HCT116 (cell line): ENCODE measurements around the gene GPR146. TPM values are rescaled to one million over a fixed set of nuclear protein-coding genes. Genes with fewer than 3 reads are reported as not detected.

Experiments
- ATAC-seq: fragments of 200-7000 bp; cut with Tn5 transposase; 2 replicates; pipeline ENCODE4 v1.9.1; 2020; ENCODE audit warnings: mild to moderate bottlenecking, moderate library complexity
- BruUV-seq: library from RNA; stranded (reverse); fragments of 400-500 nt; replicated peaks from 2 replicates; lab custom pipeline; 2021; lab: Mats Ljungman, UMichigan
- CTCF ChIA-PET: fragments of 300-600 bp; sonication (Branson Sonifier 250); formaldehyde crosslinking; loops from one replicate; lab custom pipeline; 2021; ENCODE audit warnings: antibody characterized with exemption; lab: Charles Lee
- POLR2A ChIA-PET: fragments of 300-600, 350-600 bp; sonication (Branson Sonifier 250); formaldehyde crosslinking; loops from one replicate; lab custom pipeline; 2021; ENCODE audit warnings: antibody characterized with exemption; lab: Charles Lee
- RAD21 ChIA-PET, 2 experiments: fragments of 300-600 bp; sonication (Branson Sonifier 250); formaldehyde crosslinking; loops; one replicate each; lab custom pipeline; 2023; ENCODE audit warnings: low total read pairs in 2 of 2; ENCODE audit not compliant: uncharacterized antibody in 2 of 2, unreplicated experiment in 2 of 2, low non-redundant PET in 1 of 2; lab: Charles Lee
- DNase-seq: peaks from one replicate; pipeline ENCODE4 v3.0.0-alpha.2; 2010; ENCODE audit warnings: low read depth, low spot score
- H2AFZ ChIP-seq: fragments of 200-600 bp; shearing (Covaris generic), sonication (generic); 2 replicates; pipeline ENCODE4 v1.6.1; 2017; ENCODE audit warnings: low read depth, mixed run types, mixed read lengths, antibody characterized with exemption, low read length; ENCODE audit not compliant: poor library complexity, severe bottlenecking
- H3K27ac ChIP-seq: 2 replicates; pipeline ENCODE4 v1.5.1; 2012; ENCODE audit warnings: low read depth, low read length
- H3K27me3 ChIP-seq: fragments of 200-600 bp; sonication (generic); 2 replicates; pipeline ENCODE4 v1.6.1; 2016; ENCODE audit warnings: mixed run types, low read length, mixed read lengths; ENCODE audit not compliant: insufficient read depth
- H3K36me3 ChIP-seq, 2 experiments: fragments of 200-500 bp in 1 of 2; fragments of 200-600 bp in 1 of 2; sonication (Bioruptor generic) in 1 of 2; sonication (generic) in 1 of 2; 2 replicates each; pipeline versions ENCODE4 v1.5.1 to v1.6.1; 2014 to 2016; ENCODE audit warnings: low read length in 2 of 2, inconsistent platforms in 1 of 2, mixed read lengths in 1 of 2, mixed run types in 1 of 2; ENCODE audit not compliant: insufficient read depth in 2 of 2, control insufficient read depth in 1 of 2
- H3K4me1 ChIP-seq, 2 experiments: fragments of 200-600 bp in 1 of 2; sonication (generic) in 1 of 2; 2 replicates each; pipeline versions ENCODE4 v1.5.1 to v1.6.1; 2012 to 2017; ENCODE audit warnings: low read length in 2 of 2, inconsistent platforms in 1 of 2, mild to moderate bottlenecking in 1 of 2, mixed read lengths in 1 of 2, mixed run types in 1 of 2, moderate library complexity in 1 of 2; ENCODE audit not compliant: insufficient read depth in 2 of 2, control insufficient read depth in 1 of 2
- H3K4me2 ChIP-seq: fragments of 200-600 bp; sonication (generic); 2 replicates; pipeline ENCODE4 v1.6.1; 2017; ENCODE audit warnings: mixed run types, low read length, mixed read lengths
- H3K4me3 ChIP-seq, 2 experiments: fragments of 200-600 bp in 1 of 2; sonication (generic) in 1 of 2; replicated peaks in 1 of 2; 2 replicates each; pipeline ENCODE4 v1.5.1; 2011 to 2016; ENCODE audit warnings: low read length in 2 of 2, control low read depth in 1 of 2, low read depth in 1 of 2, mild to moderate bottlenecking in 1 of 2, mixed read lengths in 1 of 2, mixed run types in 1 of 2
- H3K79me2 ChIP-seq: fragments of 200-600 bp; sonication (generic); 2 replicates; pipeline ENCODE4 v1.6.1; 2017; ENCODE audit warnings: mild to moderate bottlenecking, mixed run types, low read length, moderate library complexity, mixed read lengths; ENCODE audit not compliant: insufficient read depth
- H3K9ac ChIP-seq: fragments of 200-600 bp; sonication (generic); 2 replicates; pipeline ENCODE4 v1.6.1; 2016; ENCODE audit warnings: low read length, mixed read lengths
- H3K9me2 ChIP-seq: fragments of 200-600 bp; sonication (generic), shearing (Covaris generic); 2 replicates; pipeline ENCODE4 v1.6.1; 2017; ENCODE audit warnings: mixed run types, mild to moderate bottlenecking, moderate library complexity; ENCODE audit not compliant: insufficient read depth
- H3K9me3 ChIP-seq, 2 experiments: fragments of 200-500 bp in 1 of 2; fragments of 200-600 bp in 1 of 2; sonication (Bioruptor generic) in 1 of 2; sonication (generic) in 1 of 2; 2 replicates each; pipeline ENCODE4 v1.6.1; 2014 to 2017; ENCODE audit warnings: low read length in 2 of 2, mixed read lengths in 2 of 2, inconsistent platforms in 1 of 2, low read depth in 1 of 2, mild to moderate bottlenecking in 1 of 2, mixed run types in 1 of 2, moderate library complexity in 1 of 2; ENCODE audit not compliant: control insufficient read depth in 1 of 2, insufficient read depth in 1 of 2
- H4K20me1 ChIP-seq: fragments of 200-600 bp; sonication (generic), shearing (Covaris generic); 2 replicates; pipeline ENCODE4 v1.6.1; 2017; ENCODE audit warnings: mixed run types, mild to moderate bottlenecking, moderate library complexity; ENCODE audit not compliant: insufficient read depth
- CEBPB ChIP-seq: IDR thresholded peaks from 2 replicates; pipeline ENCODE4 v1.6.1; 2012; ENCODE audit warnings: low read depth
- CTCF ChIP-seq, 3 experiments: fragments of 200-600 bp in 1 of 3; sonication (generic) in 1 of 3; IDR thresholded peaks in 2 of 3; conservative IDR thresholded peaks in 1 of 3; 2 replicates each; pipeline ENCODE4 v1.5.1; 2012 to 2017; ENCODE audit warnings: low read depth in 2 of 3, low read length in 2 of 3, antibody characterized with exemption in 1 of 3, borderline replicate concordance in 1 of 3, control low read depth in 1 of 3, mild to moderate bottlenecking in 1 of 3, mixed read lengths in 1 of 3, mixed run types in 1 of 3, moderate library complexity in 1 of 3; ENCODE audit not compliant: insufficient read depth in 1 of 3
- ELF1 ChIP-seq: IDR thresholded peaks from 2 replicates; pipeline ENCODE4 v1.6.1; 2012; ENCODE audit warnings: low read depth, borderline replicate concordance
- EZH2phosphoT487 ChIP-seq: fragments of 200-600 bp; IDR thresholded peaks from 2 replicates; pipeline ENCODE4 v1.6.1; 2018; ENCODE audit warnings: antibody characterized with exemption, borderline replicate concordance
- FOSL1 ChIP-seq: IDR thresholded peaks from 2 replicates; pipeline ENCODE4 v1.6.1; 2012; ENCODE audit warnings: low read depth
- POLR2A ChIP-seq: IDR thresholded peaks from 2 replicates; pipeline ENCODE4 v1.7.0; 2011; ENCODE audit warnings: borderline replicate concordance; ENCODE audit not compliant: insufficient read depth, insufficient read length; ENCODE audit errors: extremely low read depth
- RAD21 ChIP-seq: IDR thresholded peaks from 2 replicates; pipeline ENCODE4 v1.6.1; 2012; ENCODE audit warnings: low read depth, mild to moderate bottlenecking
- SP1 ChIP-seq: IDR thresholded peaks from 2 replicates; pipeline ENCODE4 v1.6.1; 2012; ENCODE audit warnings: low read depth
- SRF ChIP-seq: IDR thresholded peaks from 2 replicates; pipeline ENCODE4 v1.6.1; 2012; ENCODE audit warnings: low read depth
- ZBTB33 ChIP-seq: IDR thresholded peaks from 2 replicates; pipeline ENCODE4 v1.6.1; 2011; ENCODE audit warnings: mild to moderate bottlenecking, low read length, moderate library complexity; ENCODE audit not compliant: insufficient replicate concordance; ENCODE audit errors: extremely low read depth
- intact Hi-C: fragments of 100-400 bp; cut with micrococcal nuclease; formaldehyde crosslinking; loops from 2 replicates; pipeline ENCODE4 v1.10.0; 2022
- total RNA-seq: library from RNA; stranded (reverse); gene quantifications from one replicate; pipeline ENCODE4 v1.2.1, GENCODE V29; 2021; ENCODE audit not compliant: unreplicated experiment

The GPR146 gene
- total RNA-seq, 1 experiment from 2014 or later: 2.4 TPM

DNA sequence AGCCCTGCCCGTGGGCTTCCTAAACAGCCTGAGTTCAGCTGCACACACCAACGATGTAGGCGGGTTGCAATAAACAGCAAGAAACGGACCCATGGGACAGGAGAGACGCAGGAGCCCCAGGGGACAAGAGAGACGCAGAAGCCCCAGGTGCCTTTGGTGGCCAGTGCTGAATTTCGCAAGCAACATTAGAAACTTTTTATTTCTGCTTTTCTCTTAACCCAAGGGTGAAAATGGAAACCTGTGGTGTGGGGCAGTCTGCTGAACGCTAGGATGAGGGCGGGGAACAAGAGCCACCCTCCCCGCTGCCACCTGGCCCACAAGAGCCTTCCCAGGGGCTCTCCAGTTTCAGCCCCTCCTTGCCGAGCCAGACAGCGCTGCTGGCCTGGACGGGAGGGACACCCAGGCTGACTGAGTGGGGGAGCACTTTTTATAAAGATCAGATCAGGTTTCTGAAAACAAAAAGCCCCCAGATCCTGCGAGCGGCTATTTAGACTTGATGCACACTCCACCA, 20.0 kb upstream of the GPR146 start:
- Histone ChIP-seq H3K4me3 (no peak overlapping the region), H3K27me3 (no peaks in the 10 kb centered on the region), H2AFZ (no peak overlapping the region), H3K4me2 (no peak overlapping the region), H3K27ac (no peak overlapping the region), H3K9ac (no peak overlapping the region), H3K79me2 (peaks cover 51% of the 10 kb centered on the region), H4K20me1 (no peaks in the 10 kb centered on the region), H3K9me3 (no peaks in the 10 kb centered on the region), H3K36me3 (peaks cover 0 to 18% of the 10 kb centered on the region in 2 experiments; a peak in 2 of 4 replicates), H3K4me1 (peaks cover 8 to 21% of the 10 kb centered on the region in 2 experiments), H3K9me2 (no peaks in the 10 kb centered on the region)
- RAD21 ChIA-PET: interaction anchor here in 1 of 2 experiments (0.7 kb wide), 1 partner anchor 113 kb away, joined by 4 read pairs; no protein-coding TSS in a partner anchor
- ATAC-seq: no peak
- POLR2A ChIA-PET: no interaction called here
- no TSS peak for BruUV-seq
- intact Hi-C loops: no loop called here
- no peak for TF ChIP-seq EZH2phosphoT487
- TF ChIP-seq RAD21: no peak
- no peak for TF ChIP-seq ELF1
- TF ChIP-seq CEBPB: no peak
- TF ChIP-seq FOSL1: no peak
- no peak for TF ChIP-seq SRF
- no peak for TF ChIP-seq POLR2A
- TF ChIP-seq ZBTB33: no peak
- no peak for TF ChIP-seq SP1
- no peak for TF ChIP-seq CTCF (IDR thresholded peaks at IDR 0.05 in 2 of 3, conservative IDR thresholded peaks at IDR 0.05 in 1 of 3; ENCODE audit: borderline replicate concordance in 1 of 3, insufficient read depth in 1 of 3, low read depth in 2 of 3, low read length in 2 of 3)
- CTCF ChIA-PET: no interaction called here
- no peak for DNase-seq
